ENCODE measurements around the gene NAA25. TPM values are rescaled to one million over a fixed set of nuclear protein-coding genes. Genes with fewer than 3 reads are reported as not detected.
A peak's percentile ranks its signal among the peaks of the same experiment; 100 is the strongest.

Gene NAA25
- total and polyA plus RNA-seq, 9 of the 15 experiments (the other 6 are each of a cell fraction or from before 2014, with no cell fraction given): 26.6 to 59.6 (median 48.9) TPM

DNA sequence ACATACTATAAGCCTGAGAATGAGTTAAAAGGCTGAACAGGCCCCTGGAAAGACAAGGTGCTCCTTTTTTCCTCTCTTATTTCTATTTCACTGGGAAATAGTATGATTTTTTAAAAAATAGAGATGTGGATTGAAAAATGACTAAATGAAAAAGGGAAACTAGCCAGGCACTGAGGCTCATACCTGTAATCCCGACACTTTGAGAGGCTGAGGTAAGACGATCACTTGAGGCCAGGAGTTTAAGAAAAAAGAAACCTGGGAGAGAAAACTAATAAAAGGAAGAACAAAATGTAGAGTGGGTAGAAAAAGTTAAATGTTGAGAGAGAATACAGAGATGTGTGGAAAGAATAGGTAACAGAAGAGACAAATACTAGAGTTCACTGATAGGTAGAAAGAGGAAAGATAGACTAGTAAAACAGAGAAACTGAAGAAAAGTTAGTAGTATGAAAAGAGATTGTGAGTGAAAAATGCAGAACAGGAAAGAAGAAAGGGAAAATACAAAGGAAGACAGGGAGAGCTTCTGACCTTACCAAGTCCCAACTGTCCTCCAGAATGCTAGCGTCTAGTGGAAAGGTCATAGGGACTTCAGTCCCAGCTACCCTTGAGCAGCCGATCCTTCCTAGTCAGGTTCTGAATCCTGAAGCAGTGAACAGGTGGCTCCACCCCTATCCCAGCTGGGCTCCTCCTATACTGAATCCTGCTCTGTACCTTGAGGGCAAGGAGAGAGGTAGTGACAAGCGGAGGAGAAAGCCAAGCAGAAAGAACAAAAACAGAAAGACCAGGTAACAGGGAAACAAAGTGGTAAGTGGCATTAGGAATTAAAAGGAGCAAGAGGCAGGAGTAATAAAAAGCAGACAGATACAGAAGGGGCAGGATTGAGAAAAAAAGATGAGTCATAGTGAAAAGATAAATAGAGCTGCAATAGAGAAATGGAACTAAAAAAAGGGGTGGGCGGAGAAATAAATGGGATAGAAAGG is 102.9 kb downstream of the NAA25 start (continued):
- TF ChIP-seq, protein P1, sequence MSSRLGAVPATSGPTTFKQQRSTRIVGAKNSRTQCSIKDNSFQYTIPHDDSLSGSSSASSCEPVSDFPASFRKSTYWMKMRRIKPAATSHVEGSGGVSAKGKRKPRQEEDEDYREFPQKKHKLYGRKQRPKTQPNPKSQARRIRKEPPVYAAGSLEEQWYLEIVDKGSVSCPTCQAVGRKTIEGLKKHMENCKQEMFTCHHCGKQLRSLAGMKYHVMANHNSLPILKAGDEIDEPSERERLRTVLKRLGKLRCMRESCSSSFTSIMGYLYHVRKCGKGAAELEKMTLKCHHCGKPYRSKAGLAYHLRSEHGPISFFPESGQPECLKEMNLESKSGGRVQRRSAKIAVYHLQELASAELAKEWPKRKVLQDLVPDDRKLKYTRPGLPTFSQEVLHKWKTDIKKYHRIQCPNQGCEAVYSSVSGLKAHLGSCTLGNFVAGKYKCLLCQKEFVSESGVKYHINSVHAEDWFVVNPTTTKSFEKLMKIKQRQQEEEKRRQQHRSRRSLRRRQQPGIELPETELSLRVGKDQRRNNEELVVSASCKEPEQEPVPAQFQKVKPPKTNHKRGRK (tag; IDR thresholded peaks at IDR 0.05): peak; percentile 51; the same call in 1 of the 2 replicates
- no peak for TF ChIP-seq NFYB (IDR thresholded peaks at IDR 0.05; ENCODE audit: extremely low read depth, insufficient read length)
- TF ChIP-seq C11orf30 (IDR thresholded peaks at IDR 0.05; ENCODE audit: low read depth): peak; percentile 97
- TF ChIP-seq PREB (CRISPR knock-in tag; IDR thresholded peaks at IDR 0.05): no peak
- no peak for TF ChIP-seq PYGO2 (tag; IDR thresholded peaks at IDR 0.05)
- TF ChIP-seq, protein P2, sequence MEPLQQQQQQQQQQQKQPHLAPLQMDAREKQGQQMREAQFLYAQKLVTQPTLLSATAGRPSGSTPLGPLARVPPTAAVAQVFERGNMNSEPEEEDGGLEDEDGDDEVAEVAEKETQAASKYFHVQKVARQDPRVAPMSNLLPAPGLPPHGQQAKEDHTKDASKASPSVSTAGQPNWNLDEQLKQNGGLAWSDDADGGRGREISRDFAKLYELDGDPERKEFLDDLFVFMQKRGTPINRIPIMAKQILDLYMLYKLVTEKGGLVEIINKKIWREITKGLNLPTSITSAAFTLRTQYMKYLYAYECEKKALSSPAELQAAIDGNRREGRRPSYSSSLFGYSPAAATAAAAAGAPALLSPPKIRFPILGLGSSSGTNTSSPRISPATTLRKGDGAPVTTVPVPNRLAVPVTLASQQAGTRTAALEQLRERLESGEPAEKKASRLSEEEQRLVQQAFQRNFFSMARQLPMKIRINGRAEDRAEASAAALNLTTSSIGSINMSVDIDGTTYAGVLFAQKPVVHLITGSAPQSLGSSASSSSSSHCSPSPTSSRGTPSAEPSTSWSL (CRISPR knock-in tag; IDR thresholded peaks at IDR 0.05; ENCODE audit: borderline replicate concordance): no peak
- TF ChIP-seq EP400 (IDR thresholded peaks at IDR 0.05): peak; percentile 45; the same call in 1 of the 2 replicates
- no peak for TF ChIP-seq ZNF239 (CRISPR knock-in tag; IDR thresholded peaks at IDR 0.05)
- TF ChIP-seq, protein P3, sequence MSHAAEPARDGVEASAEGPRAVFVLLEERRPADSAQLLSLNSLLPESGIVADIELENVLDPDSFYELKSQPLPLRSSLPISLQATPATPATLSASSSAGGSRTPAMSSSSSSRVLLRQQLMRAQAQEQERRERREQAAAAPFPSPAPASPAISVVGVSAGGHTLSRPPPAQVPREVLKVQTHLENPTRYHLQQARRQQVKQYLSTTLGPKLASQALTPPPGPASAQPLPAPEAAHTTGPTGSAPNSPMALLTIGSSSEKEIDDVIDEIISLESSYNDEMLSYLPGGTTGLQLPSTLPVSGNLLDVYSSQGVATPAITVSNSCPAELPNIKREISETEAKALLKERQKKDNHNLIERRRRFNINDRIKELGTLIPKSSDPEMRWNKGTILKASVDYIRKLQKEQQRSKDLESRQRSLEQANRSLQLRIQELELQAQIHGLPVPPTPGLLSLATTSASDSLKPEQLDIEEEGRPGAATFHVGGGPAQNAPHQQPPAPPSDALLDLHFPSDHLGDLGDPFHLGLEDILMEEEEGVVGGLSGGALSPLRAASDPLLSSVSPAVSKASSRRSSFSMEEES (CRISPR knock-in tag; IDR thresholded peaks at IDR 0.05): no peak
- peak; percentile 77 for TF ChIP-seq NFE2 (IDR thresholded peaks at IDR 0.05; ENCODE audit: low read depth)
- TF ChIP-seq DACH1 (IDR thresholded peaks at IDR 0.05; ENCODE audit: partially characterized antibody): peak; percentile 73
- no peak for TF ChIP-seq ZNF445 (CRISPR knock-in tag; IDR thresholded peaks at IDR 0.05; ENCODE audit: low read depth)
- TF ChIP-seq, protein P4, sequence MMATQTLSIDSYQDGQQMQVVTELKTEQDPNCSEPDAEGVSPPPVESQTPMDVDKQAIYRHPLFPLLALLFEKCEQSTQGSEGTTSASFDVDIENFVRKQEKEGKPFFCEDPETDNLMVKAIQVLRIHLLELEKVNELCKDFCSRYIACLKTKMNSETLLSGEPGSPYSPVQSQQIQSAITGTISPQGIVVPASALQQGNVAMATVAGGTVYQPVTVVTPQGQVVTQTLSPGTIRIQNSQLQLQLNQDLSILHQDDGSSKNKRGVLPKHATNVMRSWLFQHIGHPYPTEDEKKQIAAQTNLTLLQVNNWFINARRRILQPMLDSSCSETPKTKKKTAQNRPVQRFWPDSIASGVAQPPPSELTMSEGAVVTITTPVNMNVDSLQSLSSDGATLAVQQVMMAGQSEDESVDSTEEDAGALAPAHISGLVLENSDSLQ (IDR thresholded peaks at IDR 0.05): peak; percentile 42; the same call in 1 of the 2 replicates
- TF ChIP-seq ZNF217 (CRISPR knock-in tag; IDR thresholded peaks at IDR 0.05): no peak
- TF ChIP-seq SMARCA4 (IDR thresholded peaks at IDR 0.05): peak; percentile 91
- TF ChIP-seq CBX2 (IDR thresholded peaks at IDR 0.05; ENCODE audit: insufficient read depth, low read length, poor library complexity, severe bottlenecking): no peak
- no peak for TF ChIP-seq ZFP30 (CRISPR knock-in tag; IDR thresholded peaks at IDR 0.05; ENCODE audit: borderline replicate concordance)
- TF ChIP-seq CREB1 (IDR thresholded peaks at IDR 0.05): no peak
- TF ChIP-seq CREB1 (CRISPR knock-in tag; IDR thresholded peaks at IDR 0.05): no peak
- TF ChIP-seq MEF2D (tag; conservative IDR thresholded peaks at IDR 0.05; ENCODE audit: low read depth): 0 out of 2 replicates have a peak, but pooled peaks have one; percentile 40
- TF ChIP-seq CEBPB (tag; IDR thresholded peaks at IDR 0.05): no peak
